Esophagus muscularis mucosa (tissue), 4 donors: ENCODE measurements around the gene S100A14. TPM values are rescaled to one million over a fixed set of nuclear protein-coding genes. Genes with fewer than 3 reads are reported as not detected.

Experiments
- DNase-seq: peaks from one replicate; pipeline ENCODE4 v3.0.0-alpha.2; 2017; ENCODE audit errors: extremely low spot score
- H3K27ac ChIP-seq, 4 donors: fragments of 200-600 bp; sonication (generic); replicated peaks in 1 of 4; 1 replicate in 3 of 4; 2 replicates in 1 of 4; pipeline ENCODE4 v1.5.1; 2016 to 2019; ENCODE audit warnings: mild to moderate bottlenecking in 1 of 4
- H3K27me3 ChIP-seq, 4 donors: fragments of 200-600 bp; sonication (generic); one replicate each; pipeline versions ENCODE4 v1.5.1 to v1.6.0; 2016 to 2019
- H3K36me3 ChIP-seq, 4 donors: fragments of 200-600 bp; sonication (generic); one replicate each; pipeline ENCODE4 v1.5.1; 2016 to 2019
- H3K4me1 ChIP-seq, 4 donors: fragments of 200-600 bp; sonication (generic); one replicate each; pipeline ENCODE4 v1.5.1; 2016 to 2019
- H3K4me3 ChIP-seq, 4 donors: fragments of 200-600 bp; sonication (generic); 1 replicate in 2 of 4; 2 replicates in 2 of 4; pipeline ENCODE4 v1.5.1; 2016 to 2019; ENCODE audit warnings: mild to moderate bottlenecking in 4 of 4, moderate library complexity in 1 of 4
- H3K9me3 ChIP-seq, 4 donors: fragments of 200-600 bp; sonication (generic); 1 replicate in 3 of 4; 2 replicates in 1 of 4; pipeline ENCODE4 v1.5.1; 2016 to 2019
- EP300 ChIP-seq: sonication (generic); formaldehyde crosslinking; IDR thresholded peaks from one replicate; pipeline ENCODE4 v1.6.1; 2017; ENCODE audit warnings: antibody characterized with exemption
- POLR2A ChIP-seq: fragments of 450-650 bp; IDR thresholded peaks from one replicate; pipeline ENCODE4 v1.6.1; 2017; ENCODE audit warnings: antibody characterized with exemption, moderate library complexity, mild to moderate bottlenecking, low read depth
- POLR2AphosphoS5 ChIP-seq, 2 donors: sonication (generic); formaldehyde crosslinking; IDR thresholded peaks; one replicate each; pipeline ENCODE4 v1.6.1; 2017; ENCODE audit warnings: antibody characterized with exemption in 2 of 2
- WGBS: methylation state at CpG from one replicate; pipeline ENCODE4 v1.1.5; 2018; 5-methylcytosine and 5-hydroxymethylcytosine counted together
- intact Hi-C: fragments of 100-400 bp; cut with DNase I; formaldehyde crosslinking; loops from one replicate; pipeline ENCODE4 v1.15.1; 2023
- total RNA-seq, 4 donors: library from RNA; depleted of rRNA; stranded (reverse); fragments of >200 nt; gene quantifications; one replicate each; pipeline versions ENCODE4 v1.1.0 to v1.2.1, GENCODE V29; 2016
- TF ChIP-seq, protein P1 (sequence below), 3 experiments: fragments of 200-600 bp in 2 of 3; fragments of 450-650 bp in 1 of 3; sonication (generic) in 2 of 3; IDR thresholded peaks; one replicate each; pipeline ENCODE4 v1.5.1; 2017 to 2019; ENCODE audit warnings: antibody characterized with exemption in 3 of 3, mild to moderate bottlenecking in 2 of 3, moderate library complexity in 1 of 3

Gene S100A14
- total RNA-seq, 4 donors from 2014 or later = 1.0 TPM; not detected in 3

DNA sequence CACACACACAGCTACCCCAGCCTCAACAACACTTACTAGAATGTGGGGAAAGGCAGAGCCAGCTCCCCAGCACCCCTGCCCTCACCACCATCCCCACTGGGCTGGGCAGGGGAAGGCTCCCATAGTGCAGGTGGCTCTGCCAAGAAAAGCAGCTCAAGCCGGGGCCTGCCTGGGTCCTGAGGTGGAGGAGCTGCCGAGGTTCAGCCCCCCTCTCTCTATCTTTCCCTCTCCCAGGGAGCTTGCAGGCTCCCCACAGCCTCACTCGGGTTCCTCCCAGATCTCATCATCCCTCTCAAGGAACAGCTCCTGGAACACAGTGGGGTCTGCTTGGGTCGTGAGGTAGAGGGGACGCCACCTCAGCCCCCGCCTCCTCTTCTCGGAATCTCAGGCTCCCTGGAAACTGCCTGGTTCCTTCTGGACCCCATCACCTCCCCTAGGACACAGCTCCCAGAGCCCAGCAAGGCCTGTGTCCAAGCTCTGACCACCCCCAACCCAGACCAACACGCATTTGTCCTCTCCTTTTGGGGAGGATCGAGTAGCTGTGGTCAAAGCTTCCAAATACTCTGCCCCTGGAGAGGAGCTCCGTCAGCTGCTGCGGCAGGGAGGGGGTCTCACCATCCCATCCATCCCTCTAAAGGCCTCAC, 3.9 kb downstream of the S100A14 start:
- 43% methylated on average over 11 of the region's 11 CpGs for WGBS
- Histone ChIP-seq H3K36me3 (peaks cover 4 to 9% (median 7%) of the 10 kb centered on the region in 4 donors), H3K9me3 (no peaks in the 10 kb centered on the region), H3K4me1 (peaks cover 46 to 75% (median 63%) of the 10 kb centered on the region in 4 donors), H3K27ac (peak overlapping the region; percentile 85 to 90 (median 88)), H3K4me3 (peak overlapping the region; percentile 64 to 72 (median 69)), H3K27me3 (no peaks in the 10 kb centered on the region)
- intact Hi-C loops = loop anchor here (5.0 kb wide), 1 partner anchor 100 kb away; no protein-coding TSS in a partner anchor
- no peak for DNase-seq
- TF ChIP-seq POLR2AphosphoS5 (IDR thresholded peaks at IDR 0.05) (no peak), POLR2A (no peak), EP300 (no peak)
- TF ChIP-seq, protein P1, sequence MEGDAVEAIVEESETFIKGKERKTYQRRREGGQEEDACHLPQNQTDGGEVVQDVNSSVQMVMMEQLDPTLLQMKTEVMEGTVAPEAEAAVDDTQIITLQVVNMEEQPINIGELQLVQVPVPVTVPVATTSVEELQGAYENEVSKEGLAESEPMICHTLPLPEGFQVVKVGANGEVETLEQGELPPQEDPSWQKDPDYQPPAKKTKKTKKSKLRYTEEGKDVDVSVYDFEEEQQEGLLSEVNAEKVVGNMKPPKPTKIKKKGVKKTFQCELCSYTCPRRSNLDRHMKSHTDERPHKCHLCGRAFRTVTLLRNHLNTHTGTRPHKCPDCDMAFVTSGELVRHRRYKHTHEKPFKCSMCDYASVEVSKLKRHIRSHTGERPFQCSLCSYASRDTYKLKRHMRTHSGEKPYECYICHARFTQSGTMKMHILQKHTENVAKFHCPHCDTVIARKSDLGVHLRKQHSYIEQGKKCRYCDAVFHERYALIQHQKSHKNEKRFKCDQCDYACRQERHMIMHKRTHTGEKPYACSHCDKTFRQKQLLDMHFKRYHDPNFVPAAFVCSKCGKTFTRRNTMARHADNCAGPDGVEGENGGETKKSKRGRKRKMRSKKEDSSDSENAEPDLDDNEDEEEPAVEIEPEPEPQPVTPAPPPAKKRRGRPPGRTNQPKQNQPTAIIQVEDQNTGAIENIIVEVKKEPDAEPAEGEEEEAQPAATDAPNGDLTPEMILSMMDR (IDR thresholded peaks at IDR 0.05) = no peak

- Histone ChIP-seq H3K27ac (peak overlapping the region in 3 of 4 donors; percentile 83 to 85 (median 85)), H3K4me1 (peaks cover 41 to 71% (median 59%) of the 10 kb centered on the region in 4 donors), H3K9me3 (no peaks in the 10 kb centered on the region), H3K27me3 (no peaks in the 10 kb centered on the region), H3K36me3 (peaks cover 6 to 17% (median 16%) of the 10 kb centered on the region in 4 donors), H3K4me3 (peak overlapping the region; percentile 64 to 72 (median 69))
- intact Hi-C loops = loop anchor here (5.0 kb wide), 1 partner anchor 99 kb away; no protein-coding TSS in a partner anchor
- TF ChIP-seq EP300 (no peak), POLR2A (no peak), POLR2AphosphoS5 (IDR thresholded peaks at IDR 0.05) (no peak)
- TF ChIP-seq, protein P1 (IDR thresholded peaks at IDR 0.05) = no peak
- DNase-seq = no peak
- WGBS = 83% methylated on average over 1 of the region's 1 CpG
Measured at GRCh38 chr1:153611356-153611755, 4.8 kb downstream of the S100A14 start.

DNA sequence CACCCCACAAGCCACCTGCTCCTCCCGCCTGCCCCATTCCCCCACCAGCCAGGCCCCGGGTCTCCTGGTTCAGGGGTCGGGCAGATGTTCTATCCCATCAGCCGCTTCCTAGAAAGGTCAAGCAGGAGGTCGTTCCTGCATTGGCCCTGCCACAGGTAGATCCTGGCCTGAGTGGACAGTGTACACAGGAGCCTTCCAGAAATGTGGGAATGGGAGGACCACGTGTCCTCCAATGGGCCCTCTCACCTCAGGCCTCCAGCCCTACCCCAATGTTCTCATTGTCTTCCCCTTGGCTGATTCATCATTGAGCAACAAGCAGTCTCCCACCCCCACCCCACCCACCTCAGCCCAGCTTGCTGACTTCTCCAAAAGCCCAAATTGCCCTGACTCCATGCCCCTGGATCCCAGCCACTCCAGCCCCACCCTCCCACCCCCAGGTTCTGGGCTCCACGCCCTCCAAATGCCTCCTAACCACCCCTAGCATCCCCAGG, 5.3 kb downstream of the S100A14 start:
- peak overlapping the region; percentile 76 to 86 (median 84) for H3K27ac ChIP-seq
- H3K36me3 ChIP-seq = peaks cover 6 to 22% (median 20%) of the 10 kb centered on the region in 4 donors
- H3K9me3 ChIP-seq = no peaks in the 10 kb centered on the region
- WGBS = 89% methylated on average over 6 of the region's 7 CpGs
- H3K4me3 ChIP-seq = peak overlapping the region; percentile 64 to 72 (median 69)
- TF ChIP-seq POLR2A = no peak
- no peak for TF ChIP-seq EP300
- no peak for TF ChIP-seq POLR2AphosphoS5 (IDR thresholded peaks at IDR 0.05)
- TF ChIP-seq, protein P1 (IDR thresholded peaks at IDR 0.05) = no peak
- H3K4me1 ChIP-seq = peaks cover 37 to 66% (median 54%) of the 10 kb centered on the region in 4 donors
- intact Hi-C loops = loop anchor here (5.0 kb wide), 1 partner anchor 99 kb away; no protein-coding TSS in a partner anchor
- no peaks in the 10 kb centered on the region for H3K27me3 ChIP-seq
- DNase-seq = no peak

GRCh38 chr1:153610334-153610733, 5.8 kb downstream of the S100A14 start:
- H3K4me1 ChIP-seq = peaks cover 37 to 65% (median 54%) of the 10 kb centered on the region in 4 donors
- H3K4me3 ChIP-seq = peak overlapping the region; percentile 12 to 72 (median 66)
- H3K27ac ChIP-seq = peak overlapping the region; percentile 76 to 86 (median 84)
- H3K9me3 ChIP-seq = no peaks in the 10 kb centered on the region
- H3K27me3 ChIP-seq = no peaks in the 10 kb centered on the region
- peaks cover 6 to 28% (median 25%) of the 10 kb centered on the region in 4 donors for H3K36me3 ChIP-seq
- no peak for DNase-seq
- intact Hi-C loops = loop anchor here (5.0 kb wide), 1 partner anchor 98 kb away; no protein-coding TSS in a partner anchor
- TF ChIP-seq POLR2A (no peak), EP300 (no peak), POLR2AphosphoS5 (IDR thresholded peaks at IDR 0.05) (no peak)
- TF ChIP-seq, protein P1 (IDR thresholded peaks at IDR 0.05) = no peak
- 72% methylated on average over 4 of the region's 4 CpGs for WGBS
